ENCODE data around the gene PLSCR1.

DNA sequence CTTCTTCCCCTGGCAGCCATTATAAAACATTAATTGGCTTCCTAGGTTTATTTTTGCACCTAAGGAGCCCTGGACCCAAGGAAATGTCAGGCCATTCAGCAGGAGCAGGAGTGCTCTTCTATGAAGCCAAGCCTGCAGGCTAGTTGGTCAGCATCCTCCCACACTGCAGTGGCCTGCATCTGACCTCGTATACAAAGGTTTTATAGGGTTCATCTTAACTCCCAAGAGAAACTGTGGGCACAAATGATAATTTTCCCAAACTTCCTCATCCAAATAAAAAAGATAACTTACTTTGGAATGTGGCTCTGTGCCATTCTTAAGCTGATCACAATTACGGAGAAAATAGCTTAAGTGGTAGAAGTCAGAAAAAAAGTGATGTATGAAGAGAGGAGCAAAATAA lies 19.4 kb downstream of the PLSCR1 start:
- TF ChIP-seq EP300 (IDR thresholded peaks at IDR 0.05): no peak
- TF ChIP-seq POLR2AphosphoS5 (IDR thresholded peaks at IDR 0.05): no peak
- TF ChIP-seq POLR2A (IDR thresholded peaks at IDR 0.05; ENCODE audit: low read depth): no peak
- TF ChIP-seq, protein P1, sequence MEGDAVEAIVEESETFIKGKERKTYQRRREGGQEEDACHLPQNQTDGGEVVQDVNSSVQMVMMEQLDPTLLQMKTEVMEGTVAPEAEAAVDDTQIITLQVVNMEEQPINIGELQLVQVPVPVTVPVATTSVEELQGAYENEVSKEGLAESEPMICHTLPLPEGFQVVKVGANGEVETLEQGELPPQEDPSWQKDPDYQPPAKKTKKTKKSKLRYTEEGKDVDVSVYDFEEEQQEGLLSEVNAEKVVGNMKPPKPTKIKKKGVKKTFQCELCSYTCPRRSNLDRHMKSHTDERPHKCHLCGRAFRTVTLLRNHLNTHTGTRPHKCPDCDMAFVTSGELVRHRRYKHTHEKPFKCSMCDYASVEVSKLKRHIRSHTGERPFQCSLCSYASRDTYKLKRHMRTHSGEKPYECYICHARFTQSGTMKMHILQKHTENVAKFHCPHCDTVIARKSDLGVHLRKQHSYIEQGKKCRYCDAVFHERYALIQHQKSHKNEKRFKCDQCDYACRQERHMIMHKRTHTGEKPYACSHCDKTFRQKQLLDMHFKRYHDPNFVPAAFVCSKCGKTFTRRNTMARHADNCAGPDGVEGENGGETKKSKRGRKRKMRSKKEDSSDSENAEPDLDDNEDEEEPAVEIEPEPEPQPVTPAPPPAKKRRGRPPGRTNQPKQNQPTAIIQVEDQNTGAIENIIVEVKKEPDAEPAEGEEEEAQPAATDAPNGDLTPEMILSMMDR (IDR thresholded peaks at IDR 0.05): no peak
